GM12891 (cell line): ENCODE data around the gene MRPL10. TPM values are rescaled to one million over a fixed set of nuclear protein-coding genes. Genes with fewer than 3 reads are reported as not detected.

Experiments used
- DNase-seq: peaks from one replicate; pipeline ENCODE4 v3.0.0; 2011; ENCODE audit warnings: low spot score; ENCODE audit not compliant: insufficient read length
- FAIRE-seq: peaks from 2 replicates; lab custom pipeline; 2011; peaks lifted over from hg19 to GRCh38; lab: Jason Lieb, UNC
- PAX5 ChIP-seq: IDR thresholded peaks from 2 replicates; pipeline ENCODE4 v1.6.1; 2011; ENCODE audit warnings: low read length, moderate library complexity, mild to moderate bottlenecking; ENCODE audit not compliant: insufficient read depth, severe bottlenecking
- POLR2A ChIP-seq: IDR thresholded peaks from 2 replicates; pipeline ENCODE4 v1.6.1; 2011; ENCODE audit warnings: low read depth, low read length, control low read depth
- POLR2AphosphoS5 ChIP-seq: IDR thresholded peaks from 2 replicates; pipeline ENCODE4 v1.6.1; 2011; ENCODE audit warnings: low read depth, low read length, control low read depth
- POU2F2 ChIP-seq: IDR thresholded peaks from 2 replicates; pipeline ENCODE4 v1.6.1; 2011; ENCODE audit warnings: low read depth, mild to moderate bottlenecking, control low read depth, low read length, moderate library complexity
- SPI1 ChIP-seq: IDR thresholded peaks from 2 replicates; pipeline ENCODE4 v1.6.1; 2011; ENCODE audit warnings: low read depth, low read length, control low read depth
- TAF1 ChIP-seq: IDR thresholded peaks from 2 replicates; pipeline ENCODE4 v1.6.1; 2011; ENCODE audit warnings: low read depth, low read length, control low read depth
- polyA plus RNA-seq: library from polyadenylated mRNA; unstranded; fragments of >200 nt; gene quantifications from one replicate; pipeline ENCODE4 v1.2.1, GENCODE V29; 2012; ENCODE audit warnings: low read depth, missing spikeins, inconsistent platforms; ENCODE audit not compliant: missing spikeins

The MRPL10 gene
- 40.8 TPM for polyA plus RNA-seq

DNA sequence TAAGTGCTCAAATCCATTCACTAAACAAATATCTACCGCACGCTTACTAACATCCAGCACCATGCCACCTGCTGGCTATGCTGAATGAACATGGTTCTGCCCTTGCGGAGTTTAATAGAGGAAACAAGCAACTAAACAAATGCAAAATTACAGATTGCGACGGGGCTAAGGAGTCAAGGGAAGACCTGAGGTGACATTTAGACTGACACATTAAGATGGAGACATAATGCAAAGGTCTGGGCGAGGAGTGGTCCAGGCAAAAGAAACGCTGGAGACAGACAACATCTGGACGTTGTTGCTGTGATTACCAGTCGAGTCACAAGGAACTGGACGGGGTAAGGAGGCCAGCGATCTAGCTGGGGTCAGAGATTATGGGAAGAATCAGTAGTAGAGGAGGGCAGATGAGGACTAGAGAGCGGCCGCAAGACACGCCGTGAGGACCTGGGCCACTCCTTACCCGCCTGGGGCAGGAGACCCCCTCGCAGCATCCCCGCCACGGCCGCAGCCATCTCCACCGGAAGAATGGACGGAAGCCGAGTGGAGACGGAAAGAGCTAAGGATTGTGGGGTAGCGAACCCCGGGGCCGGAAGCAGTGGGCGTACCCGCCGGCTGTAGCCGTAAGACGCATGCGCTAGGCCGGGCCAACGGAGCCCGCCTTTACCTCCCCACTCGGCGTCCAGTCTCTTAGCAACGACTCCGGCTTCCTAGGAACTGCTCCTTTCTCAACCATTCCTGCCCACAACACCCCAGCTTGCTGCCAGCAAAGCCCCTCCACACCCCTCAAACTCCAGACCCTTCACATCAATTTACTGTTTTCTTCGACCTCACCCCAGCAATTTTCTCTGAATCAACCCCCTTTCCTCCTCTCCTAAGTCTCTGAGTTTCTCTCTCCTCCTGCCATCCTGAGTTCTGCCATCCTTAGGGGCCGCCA, at the start of gene MRPL10, which contains the start of gene LRRC46:
Gene MRPL10 (minus strand): TSS at position 539 of the 931 bp plus-strand sequence. CDS start 30 bp downstream, at position 509.
Gene LRRC46 (plus strand): TSS at position 668 of the 931 bp plus-strand sequence. CDS start 320 bp downstream, outside the sequence.
- FAIRE-seq (peak; percentile 94), DNase-seq (peak; percentile 98)
- TF ChIP-seq POU2F2 (peak; percentile 87; the same call in 1 of the 2 replicates), SPI1 (no peak), PAX5 (no peak), POLR2A (peak; percentile 96), TAF1 (peak; percentile 94), POLR2AphosphoS5 (peak; percentile 97)

DNA sequence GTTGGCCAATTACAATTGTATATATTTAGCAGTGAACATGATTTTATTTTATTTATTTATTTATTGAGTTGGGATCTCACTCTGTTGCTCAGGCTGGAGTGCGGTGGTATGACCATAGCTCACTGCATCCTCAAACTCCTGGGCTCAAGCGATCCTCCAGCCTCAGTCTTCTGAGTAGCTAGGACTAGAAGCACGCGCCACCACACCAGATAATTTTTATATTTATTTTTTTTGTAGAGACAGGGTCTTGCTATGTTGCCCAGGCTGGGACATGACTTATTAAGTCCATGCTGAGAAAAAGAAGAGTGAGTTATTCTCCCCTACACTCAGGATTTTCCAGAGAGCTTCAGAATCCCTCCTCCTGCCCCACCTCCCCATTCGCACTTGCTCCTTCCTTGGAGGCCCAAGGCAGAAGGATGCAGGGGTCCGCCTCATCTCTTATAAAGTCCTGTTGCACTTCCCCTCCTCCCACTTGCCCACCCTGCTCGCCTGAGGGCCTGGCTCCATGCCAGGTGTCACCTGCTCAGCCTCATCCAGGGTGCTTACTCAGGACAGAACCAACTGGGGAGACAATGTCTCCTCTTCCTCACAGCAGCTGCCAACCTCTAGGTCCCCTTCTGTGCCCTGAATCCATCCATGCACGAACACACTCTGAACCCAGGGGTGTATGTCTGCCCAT, 48.6 kb upstream of the MRPL10 start:
- no peak for DNase-seq
- FAIRE-seq, result no peak

GRCh38 chr17:47879028-47879585, 47.8 kb upstream of the MRPL10 start:
- DNase-seq, result no peak
- FAIRE-seq, result no peak
- TF ChIP-seq TAF1 (no peak), POLR2A (no peak), POU2F2 (no peak), PAX5 (no peak), POLR2AphosphoS5 (no peak), SPI1 (no peak)

More for the DNA sequence above, 48.6 kb upstream of the MRPL10 start:
- no peak for TF ChIP-seq TAF1
- no peak for TF ChIP-seq POU2F2
- no peak for TF ChIP-seq POLR2A
- no peak for TF ChIP-seq SPI1
- TF ChIP-seq POLR2AphosphoS5, result no peak
- TF ChIP-seq PAX5, result no peak

- TF ChIP-seq POLR2AphosphoS5 (no peak), PAX5 (no peak), POLR2A (no peak), POU2F2 (no peak), TAF1 (no peak), SPI1 (no peak)
- no peak for DNase-seq
- no peak for FAIRE-seq
Measured at GRCh38 chr17:47878203-47879027, 47.1 kb upstream of the MRPL10 start.

GRCh38 chr17:47877368-47878034, 46.2 kb upstream of the MRPL10 start:
- FAIRE-seq, result no peak
- TF ChIP-seq POLR2A, result no peak
- no peak for TF ChIP-seq POLR2AphosphoS5
- TF ChIP-seq POU2F2, result no peak
- no peak for TF ChIP-seq TAF1
- no peak for TF ChIP-seq SPI1
- no peak for TF ChIP-seq PAX5

DNA sequence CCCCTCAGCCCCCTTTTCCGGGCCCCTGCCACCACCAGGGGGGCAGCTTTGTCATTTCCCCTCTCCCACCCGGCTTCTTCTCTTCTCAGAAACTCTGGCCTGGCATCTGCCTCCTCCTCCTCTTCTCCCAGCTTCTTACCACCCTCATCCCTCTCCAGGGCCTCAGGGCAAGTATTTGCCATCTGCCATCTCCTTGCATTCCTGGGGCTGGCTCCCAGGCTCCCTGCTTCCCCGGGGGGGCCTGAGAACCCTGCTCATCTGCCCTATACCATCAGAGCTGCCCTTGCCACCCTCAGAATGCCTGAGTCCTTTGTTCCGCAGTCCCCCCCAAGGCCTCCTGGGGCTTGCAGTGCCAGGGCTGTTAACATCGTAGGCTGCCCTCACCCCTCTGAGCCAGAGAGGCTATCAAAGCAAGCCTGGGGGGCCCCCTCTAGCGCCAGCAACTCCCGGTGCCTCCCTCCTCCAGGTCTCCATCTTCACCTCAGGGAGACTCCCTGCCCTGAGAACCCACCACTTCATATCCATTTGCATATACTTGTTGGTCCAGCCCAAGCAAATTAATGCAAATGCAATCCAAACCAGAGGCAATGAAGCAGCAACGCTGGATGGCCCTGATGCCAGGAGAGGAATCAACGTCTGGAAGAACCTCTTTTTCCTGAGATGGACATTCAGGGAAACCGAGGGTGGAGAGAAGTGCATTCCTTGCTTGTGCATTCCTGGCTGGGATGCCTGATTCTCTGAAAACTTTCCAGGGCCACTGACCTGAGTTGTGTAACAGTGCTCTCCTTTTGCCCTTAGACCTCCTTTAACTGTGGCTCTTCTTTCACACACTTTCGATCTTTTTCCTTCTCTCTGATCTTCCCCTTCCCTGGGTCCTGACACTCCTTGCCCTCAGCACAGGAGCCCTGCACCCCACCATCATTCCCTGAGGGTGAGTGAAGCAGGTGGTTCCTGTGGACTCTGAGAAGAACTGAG, 44.0 kb upstream of the MRPL10 start:
- DNase-seq (no peak), FAIRE-seq (no peak)
- no peak for TF ChIP-seq PAX5
- TF ChIP-seq POLR2AphosphoS5, result no peak
- no peak for TF ChIP-seq POU2F2
- TF ChIP-seq TAF1, result no peak
- TF ChIP-seq SPI1, result no peak
- TF ChIP-seq POLR2A, result no peak

More at GRCh38 chr17:47877368-47878034, 46.2 kb upstream of the MRPL10 start:
- no peak for DNase-seq
